Fibroblast of pulmonary artery (primary cell): ENCODE results near the gene ILF2.

Experiments
- DNase-seq: peaks from one replicate; pipeline ENCODE4 v3.0.0-alpha.2; 2010; ENCODE audit warnings: low read depth
- H3K4me3 ChIP-seq: replicated peaks from 2 replicates; pipeline ENCODE4 v1.5.1; 2011; ENCODE audit warnings: low read depth, mild to moderate bottlenecking, control low read depth, low read length, moderate library complexity
- CTCF ChIP-seq: IDR thresholded peaks from 2 replicates; pipeline ENCODE4 v1.5.1; 2011; ENCODE audit warnings: mild to moderate bottlenecking, control low read depth, low read length, inconsistent platforms; ENCODE audit errors: missing control alignments

Gene ILF2

GRCh38 chr1:153639280-153639679 lies 31.5 kb downstream of the ILF2 start:
- TF ChIP-seq CTCF: no peak
- DNase-seq: no peak
- no peak overlapping the region for H3K4me3 ChIP-seq

DNA sequence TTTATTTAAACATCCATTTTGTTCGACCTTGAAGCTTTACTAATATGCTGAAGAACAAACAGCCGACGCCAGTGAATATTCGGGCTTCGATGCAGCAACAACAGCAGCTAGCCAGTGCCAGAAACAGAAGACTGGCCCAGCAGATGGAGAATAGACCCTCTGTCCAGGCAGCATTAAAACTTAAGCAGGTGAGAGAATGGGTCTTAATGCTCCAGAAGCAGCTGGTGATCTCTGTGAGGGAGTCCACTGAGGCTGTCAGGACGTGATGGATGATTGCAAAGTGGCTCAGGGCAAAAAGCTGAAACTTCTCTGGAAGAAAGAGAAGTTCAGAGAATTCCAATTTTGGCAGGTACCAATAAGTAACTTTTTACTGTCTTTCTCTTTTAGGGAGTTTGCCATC lies 32.5 kb downstream of the ILF2 start:
- no peak for DNase-seq
- H3K4me3 ChIP-seq: no peak overlapping the region
- TF ChIP-seq CTCF: no peak

GRCh38 chr1:153636312-153636711 lies 34.5 kb downstream of the ILF2 start:
- H3K4me3 ChIP-seq: no peak overlapping the region
- no peak for DNase-seq
- no peak for TF ChIP-seq CTCF

GRCh38 chr1:153635872-153636271 lies 34.9 kb downstream of the ILF2 start:
- peak overlapping the region; percentile 100 for H3K4me3 ChIP-seq
- DNase-seq: no peak
- TF ChIP-seq CTCF: no peak

DNA sequence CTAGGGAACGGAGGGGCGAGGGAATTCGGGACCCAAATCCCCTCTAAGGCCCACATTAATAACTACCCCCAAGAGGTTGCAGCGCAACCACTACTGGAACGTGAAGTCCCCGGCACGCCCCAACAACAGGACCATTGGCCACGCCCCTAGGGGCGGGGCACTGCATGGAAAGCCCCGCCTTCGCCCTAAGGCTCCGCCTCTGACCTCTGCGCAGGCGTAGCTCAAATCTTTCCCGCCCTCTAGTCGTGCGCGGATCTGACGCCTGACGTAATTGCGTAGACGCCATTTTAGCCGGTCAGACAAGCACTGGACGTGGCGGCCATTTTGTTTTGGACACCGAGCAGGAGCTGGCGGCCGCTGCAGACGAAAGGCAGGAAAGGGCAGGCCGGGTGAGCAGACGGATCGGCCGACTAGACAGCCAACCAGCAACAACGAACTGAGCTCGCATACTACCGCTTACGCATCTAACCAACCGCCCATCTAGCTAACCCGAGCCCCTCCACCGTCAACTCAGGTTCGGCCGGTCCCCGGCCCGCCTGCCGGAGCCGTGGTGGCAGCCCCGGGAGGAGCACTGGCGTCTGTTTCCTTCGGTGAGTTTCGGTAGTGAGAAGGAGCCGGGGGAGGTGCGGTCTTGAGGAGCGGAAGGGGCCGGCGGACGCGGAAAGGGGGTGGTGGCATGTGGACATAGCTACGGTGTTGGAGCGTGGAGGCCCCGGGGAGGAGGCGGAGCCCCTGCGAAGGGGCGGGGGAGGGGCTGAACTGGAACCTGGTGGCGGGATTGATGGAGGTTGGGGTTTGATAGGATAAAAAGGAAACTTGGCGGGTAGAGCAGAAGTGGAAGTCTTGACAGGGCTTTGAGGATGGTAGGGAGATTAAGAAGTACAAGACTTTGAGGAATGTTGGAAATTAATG lies 36.8 kb downstream of the ILF2 start, which contains the start of gene CHTOP:
Gene CHTOP (plus strand): TSS at position 313 of the 912 bp plus-strand sequence. CDS start 2,523 bp downstream, outside the sequence.
- DNase-seq: peak; percentile 99
- peak within 1 kb of the TSS; percentile 100 for H3K4me3 ChIP-seq
- TF ChIP-seq CTCF: no peak

- no peak for DNase-seq
- H3K4me3 ChIP-seq: peak overlapping the region; percentile 100
- no peak for TF ChIP-seq CTCF
These were observed 37.5 kb downstream of the ILF2 start for GRCh38 chr1:153633161-153633753.
